IPS DF 4.7 (cell line): ENCODE results near the gene NAE1.

Source experiments
- DNase-seq: peaks from one replicate; pipeline ENCODE4 v3.0.0-alpha.2; 2013; ENCODE audit warnings: low spot score; ENCODE audit errors: extremely low read depth

Gene NAE1

DNA sequence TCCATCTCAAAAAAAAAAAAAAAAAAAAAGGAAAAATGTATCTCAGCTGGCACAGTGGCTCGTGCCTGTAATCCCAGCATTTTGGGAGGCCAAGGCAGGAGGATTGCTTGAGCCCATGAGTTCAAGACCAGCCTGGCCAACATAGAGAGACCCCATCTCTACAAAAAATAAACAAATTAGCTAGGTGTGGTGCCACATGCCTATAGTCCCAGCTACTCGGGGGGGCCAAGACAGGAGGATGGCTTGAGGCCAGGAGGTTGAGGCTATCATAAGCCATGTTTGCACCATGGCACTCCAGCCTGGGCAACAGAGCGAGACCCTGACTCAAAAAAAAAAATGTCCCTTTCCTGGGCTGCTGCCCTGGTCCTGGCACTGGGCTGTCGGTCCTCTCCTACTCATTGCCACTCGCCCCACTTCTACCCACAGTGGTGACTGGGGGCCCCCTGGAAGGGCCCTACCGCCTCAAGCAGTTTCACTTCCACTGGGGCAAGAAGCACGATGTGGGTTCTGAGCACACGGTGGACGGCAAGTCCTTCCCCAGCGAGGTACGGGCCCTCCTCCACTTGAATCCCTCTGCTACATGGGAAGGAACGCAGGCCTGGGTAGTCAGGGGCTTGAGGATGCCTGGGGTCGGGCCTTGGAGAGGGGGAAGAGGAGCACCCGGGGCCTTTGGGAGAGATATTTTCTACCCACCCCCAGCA, 19.5 kb upstream of the NAE1 start:
- DNase-seq: no peak

DNA sequence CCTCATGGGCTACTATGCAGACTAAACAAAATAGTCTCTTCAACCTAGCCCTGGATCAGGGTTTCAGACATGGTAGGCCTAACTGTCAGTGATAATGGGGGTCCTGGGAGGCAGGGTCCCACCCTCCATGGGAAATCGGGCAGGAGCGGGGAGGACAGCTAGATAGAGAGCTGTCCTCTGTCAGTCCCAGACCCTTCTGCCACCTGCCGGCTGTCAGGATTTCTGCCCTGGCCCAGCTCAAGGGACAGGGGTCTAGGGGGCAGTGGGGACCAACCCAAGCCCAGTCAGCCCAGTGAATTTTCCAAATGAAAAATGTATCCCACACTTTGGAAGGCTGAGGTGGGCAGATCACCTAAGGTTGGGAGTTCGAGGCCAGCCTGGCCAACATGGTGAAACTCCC, 18.8 kb upstream of the NAE1 start:
- no peak for DNase-seq

DNA sequence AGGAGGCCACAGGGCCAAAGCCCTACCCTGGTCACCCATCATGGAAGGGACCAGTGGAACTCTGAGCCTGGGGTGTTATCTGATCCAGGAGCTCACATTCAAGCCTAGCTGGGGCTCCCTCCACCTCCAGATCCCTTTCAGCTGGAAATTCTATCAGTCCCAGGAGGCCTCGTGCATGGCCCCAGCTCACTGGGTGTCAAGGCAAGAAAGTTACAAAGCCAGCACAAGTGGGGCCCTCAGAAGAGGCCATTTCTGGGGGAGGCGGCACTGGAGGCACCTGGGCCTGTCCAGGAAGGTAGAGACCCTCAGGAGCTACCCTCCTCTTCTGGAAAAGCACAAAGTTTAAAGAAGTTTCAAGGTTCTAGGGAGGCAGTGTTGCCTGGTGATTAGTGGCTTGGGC, 18.2 kb upstream of the NAE1 start:
- no peak for DNase-seq

DNA sequence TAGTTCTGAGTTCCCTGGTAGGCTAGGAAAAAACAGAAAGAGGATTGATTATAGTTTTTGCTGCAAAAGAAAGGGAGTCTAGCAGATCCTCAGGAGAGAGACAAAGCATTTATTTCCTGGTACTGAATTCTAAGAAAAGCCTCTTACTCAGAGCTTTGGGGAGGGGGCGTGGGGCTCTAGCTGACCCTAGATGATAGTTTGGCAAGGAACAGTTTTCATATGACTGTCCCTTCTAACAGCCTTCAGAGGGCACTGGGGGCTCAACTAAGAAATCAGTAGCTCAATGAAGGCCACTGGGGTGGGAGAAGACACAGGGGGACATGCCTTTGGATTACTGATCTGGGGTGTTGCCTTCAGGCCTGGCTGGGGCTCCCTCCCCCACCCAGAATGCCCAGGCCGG, 17.4 kb upstream of the NAE1 start:
- DNase-seq: no peak

DNA sequence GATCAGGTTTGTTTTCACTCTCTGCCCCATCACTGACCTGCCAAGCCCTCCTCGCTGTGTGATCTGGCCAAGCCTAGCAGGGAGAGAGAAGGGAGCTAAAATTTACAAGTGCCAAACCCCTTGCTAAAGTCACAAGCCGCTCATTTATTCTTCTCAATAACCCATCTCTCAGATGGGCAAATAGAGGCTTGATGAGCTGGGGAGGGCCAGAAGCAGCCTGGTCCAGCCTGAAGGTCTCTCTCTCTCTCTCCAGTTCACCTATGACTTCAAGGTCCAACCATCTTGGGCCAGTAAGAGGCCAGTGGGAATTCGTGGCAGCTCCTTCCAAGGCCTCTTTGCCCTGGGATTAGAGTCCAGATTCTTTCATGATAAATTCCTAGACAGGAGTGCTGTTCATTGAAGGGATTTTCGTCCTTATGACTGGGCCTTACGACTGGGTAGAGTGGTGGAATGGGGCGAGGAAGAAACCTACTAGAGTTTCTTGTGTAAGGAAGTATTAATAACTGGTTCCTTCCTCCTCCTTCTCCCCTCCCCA, 16.8 kb upstream of the NAE1 start:
- DNase-seq: no peak

DNA sequence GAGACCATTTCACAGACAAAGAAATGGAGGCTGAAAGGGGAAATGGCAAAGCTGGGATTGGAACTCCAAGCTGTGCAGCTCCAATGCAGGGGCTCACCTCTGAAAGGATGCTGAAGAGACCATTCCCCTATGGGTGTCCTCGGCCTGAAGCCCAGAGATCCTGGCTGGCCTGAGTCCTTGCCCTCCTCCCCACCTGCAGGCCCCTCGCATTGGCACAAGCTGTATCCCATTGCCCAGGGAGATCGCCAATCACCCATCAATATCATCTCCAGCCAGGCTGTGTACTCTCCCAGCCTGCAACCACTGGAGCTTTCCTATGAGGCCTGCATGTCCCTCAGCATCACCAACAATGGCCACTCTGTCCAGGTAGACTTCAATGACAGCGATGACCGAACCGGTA, 16.1 kb upstream of the NAE1 start:
- no peak for DNase-seq

DNA sequence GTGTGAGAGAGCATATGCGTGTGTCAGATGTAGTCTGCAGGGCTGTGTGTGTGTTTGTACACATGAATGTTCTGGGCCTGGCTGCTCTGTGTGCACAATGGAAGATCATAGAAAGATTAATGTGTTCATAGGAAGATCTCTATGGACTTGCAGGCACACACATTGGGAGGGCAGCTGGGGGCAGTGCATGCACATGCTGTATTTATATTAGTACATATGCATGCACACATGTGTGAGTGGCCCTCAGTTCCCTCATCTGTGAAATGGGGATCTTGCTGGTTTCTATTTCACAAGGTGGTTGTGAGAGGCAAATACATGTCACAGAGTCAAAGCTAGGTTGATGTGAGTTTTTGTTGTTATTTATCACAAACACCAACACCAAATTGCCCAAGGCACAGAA, 15.5 kb upstream of the NAE1 start:
- no peak for DNase-seq

DNA sequence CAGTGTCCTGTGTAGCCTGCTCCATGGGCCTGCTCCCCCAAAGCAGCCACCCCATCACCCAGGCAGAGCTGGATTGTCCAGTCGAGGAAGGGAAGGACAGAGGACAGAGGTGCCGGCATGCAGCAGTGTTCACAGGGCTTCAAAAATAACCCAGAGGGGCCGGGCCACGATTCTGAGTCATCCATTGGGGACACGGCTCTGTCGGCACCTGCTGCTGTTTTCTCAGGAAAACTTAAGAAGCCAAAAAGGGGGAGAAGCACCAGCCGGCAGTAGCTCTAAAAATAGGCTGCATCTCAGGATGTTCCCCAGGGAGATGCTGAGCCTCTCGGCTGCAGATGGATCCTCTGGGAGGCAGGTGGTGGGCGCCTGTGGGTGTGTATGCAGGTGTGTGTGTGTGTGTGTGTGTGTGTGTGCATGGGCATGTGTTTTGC, 15.0 kb upstream of the NAE1 start:
- no peak for DNase-seq

DNA sequence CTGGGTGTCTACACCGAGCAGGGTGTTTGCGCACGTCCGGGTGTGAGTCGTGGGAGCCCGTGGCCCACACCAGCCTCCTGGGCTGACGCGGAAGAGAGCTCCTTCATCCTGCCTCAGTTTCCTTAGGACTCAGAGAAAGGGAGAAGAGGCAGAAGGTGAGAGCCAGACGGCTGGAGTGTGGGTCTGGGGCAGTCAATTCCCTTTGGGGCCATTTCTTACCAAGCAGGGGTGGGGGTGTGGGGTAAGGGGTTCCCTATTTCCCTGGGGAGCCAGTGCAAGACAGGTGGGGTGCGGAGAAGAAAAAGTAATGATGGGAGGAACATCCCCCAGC, 14.3 kb upstream of the NAE1 start:
- DNase-seq: no peak

DNA sequence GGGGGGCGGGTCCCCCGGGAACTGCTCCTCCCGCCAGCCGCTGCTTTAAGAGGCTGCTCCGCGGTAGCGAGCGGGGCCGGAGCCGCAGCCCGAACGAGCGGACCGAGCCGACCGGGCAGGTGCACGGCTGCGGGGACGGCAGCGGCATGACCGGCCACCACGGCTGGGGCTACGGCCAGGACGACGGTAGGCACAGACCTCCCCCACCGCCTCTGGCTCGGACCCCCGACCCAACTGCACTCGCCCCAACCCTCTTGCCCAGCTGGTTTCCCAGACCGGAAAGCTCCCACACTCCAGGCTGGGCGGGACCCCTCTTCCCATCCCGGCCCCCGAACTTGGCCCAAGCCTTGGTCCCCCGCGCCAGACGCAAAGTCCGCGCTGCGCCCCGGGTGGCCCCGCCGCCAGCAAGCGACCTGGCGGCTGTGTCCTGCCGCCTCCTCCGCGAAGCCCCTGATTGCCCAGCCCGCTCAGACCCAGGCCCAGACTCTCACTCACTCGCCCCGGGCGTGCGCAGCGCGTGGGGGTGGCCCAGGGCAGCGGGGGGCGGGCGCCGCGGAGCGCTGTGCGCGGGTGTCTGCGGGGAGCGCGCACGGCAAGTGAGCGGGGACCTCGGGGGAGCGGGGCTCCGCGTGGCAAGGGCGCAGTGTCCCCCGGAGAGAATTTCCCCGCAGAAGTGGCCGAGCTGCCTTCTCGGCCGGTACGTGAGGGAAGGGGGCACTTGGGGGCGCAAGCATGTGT, 13.7 kb upstream of the NAE1 start, which contains the start of gene CA7:
Gene CA7, plus strand, starts transcription at position 73 of the 738 bp plus-strand sequence. Its CDS starts 74 bp downstream, at position 147.
- no peak for DNase-seq

DNA sequence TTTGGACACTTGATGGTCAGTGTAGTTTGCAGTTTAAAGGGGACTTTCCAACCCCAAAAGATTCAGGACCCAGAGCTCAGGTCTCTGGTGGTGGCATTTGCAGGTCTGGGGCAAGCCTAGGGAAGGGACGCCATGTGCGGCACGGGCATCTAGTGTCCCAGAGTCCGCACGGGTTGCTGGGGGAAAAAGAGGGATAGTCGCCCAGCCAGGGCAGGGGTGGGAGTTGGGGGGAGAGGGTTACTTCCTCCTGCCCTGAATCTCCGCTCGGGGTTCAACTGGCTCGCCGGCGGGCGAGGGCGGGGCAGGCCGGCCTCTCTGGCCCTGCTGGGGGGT, 13.2 kb upstream of the NAE1 start:
- DNase-seq: no peak

DNA sequence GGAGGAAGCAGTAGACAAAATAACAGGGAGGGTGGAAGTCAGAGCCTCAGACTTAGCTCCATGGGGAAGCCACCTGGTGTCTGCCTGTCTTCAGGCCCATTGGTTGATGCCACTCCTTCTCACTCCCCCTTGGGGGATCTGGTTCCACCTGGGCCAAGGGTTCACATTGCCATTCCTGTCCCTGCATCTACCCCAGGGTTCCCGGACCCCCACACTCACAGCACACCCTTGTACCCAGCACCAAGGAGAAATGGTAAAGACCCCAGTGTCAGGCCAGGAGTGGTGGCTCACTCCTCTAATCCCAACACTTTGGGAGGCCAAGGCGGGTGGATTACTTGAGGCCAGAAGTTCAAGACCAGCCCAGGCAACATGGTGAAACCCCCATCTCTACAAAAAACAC, 12.4 kb upstream of the NAE1 start:
- DNase-seq: no peak

DNA sequence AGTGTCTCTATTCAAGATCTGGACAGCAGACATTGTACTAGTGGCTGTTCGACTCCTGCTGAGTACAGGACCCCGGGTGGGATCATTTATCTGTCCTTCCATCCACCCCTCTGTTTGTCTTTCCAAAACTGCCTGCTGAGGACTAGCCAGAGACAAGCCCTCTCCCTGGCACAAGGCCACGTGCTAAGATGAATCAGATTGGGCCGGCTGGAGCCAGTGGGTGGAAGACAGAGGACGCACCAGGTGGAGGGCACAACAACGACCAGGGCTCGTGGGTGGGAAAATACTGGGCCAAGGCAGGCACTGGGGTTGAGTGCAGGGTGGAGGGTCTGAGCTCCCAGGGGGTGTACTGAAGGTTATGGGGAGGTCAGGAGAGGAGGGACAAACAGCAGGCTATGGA, 12.0 kb upstream of the NAE1 start:
- no peak for DNase-seq

DNA sequence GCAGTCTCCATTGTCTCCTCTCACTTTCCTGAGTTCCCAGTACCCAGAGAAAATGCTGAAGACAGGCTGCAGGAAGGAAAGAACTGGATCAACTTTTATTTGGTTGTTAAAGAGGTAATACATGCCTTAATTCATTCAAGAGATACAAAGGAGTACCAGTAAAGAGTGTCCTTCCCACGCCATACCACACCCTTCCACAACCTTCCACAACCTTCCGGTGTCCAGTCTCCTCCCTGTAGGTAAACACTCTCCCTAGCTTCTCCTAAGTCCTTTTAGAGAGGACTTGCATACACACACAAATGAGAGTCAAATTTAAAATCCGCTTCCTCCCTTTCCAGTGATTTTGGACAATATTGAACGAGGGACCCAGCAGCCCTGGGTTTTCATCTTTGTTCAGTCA, 10.6 kb upstream of the NAE1 start:
- no peak for DNase-seq

DNA sequence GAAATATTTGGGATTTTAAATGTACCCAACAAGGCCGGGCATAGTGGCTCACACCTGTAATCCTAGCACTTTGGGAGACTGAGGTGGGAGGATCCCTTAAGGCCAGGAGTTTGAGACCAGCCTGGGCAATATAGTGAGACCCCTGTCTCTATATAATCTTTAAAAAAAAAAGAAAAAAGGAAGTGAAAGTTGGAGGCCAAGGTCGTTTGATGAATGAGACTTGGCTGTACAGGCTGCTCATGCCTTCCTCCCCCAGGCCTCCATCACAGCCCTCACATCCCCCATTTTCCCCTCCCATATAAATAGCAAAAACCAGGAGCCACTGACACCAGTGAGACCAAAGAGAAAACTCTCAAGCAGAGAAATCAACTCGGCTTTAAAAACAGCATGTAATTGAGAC, 10.1 kb upstream of the NAE1 start:
- no peak for DNase-seq

DNA sequence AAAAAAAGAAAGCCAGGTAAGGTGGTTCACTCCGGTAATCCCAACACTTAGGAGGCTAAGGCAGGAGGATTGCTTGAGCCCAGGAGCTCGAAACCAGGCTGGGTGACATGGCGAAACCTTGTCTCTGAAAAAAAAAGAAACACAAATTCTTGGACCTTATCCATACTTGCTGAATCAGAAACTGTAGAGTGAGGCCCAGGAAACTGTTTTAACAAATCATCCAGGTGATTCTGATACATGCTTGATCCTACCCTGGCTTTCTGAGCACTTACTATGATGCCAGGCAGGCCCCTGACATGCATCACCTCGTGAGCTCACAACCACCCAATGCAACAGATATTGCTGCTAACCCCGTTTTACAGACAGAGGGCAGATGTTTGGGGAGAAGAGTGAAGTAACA, 4.0 kb upstream of the NAE1 start:
- DNase-seq: no peak

DNA sequence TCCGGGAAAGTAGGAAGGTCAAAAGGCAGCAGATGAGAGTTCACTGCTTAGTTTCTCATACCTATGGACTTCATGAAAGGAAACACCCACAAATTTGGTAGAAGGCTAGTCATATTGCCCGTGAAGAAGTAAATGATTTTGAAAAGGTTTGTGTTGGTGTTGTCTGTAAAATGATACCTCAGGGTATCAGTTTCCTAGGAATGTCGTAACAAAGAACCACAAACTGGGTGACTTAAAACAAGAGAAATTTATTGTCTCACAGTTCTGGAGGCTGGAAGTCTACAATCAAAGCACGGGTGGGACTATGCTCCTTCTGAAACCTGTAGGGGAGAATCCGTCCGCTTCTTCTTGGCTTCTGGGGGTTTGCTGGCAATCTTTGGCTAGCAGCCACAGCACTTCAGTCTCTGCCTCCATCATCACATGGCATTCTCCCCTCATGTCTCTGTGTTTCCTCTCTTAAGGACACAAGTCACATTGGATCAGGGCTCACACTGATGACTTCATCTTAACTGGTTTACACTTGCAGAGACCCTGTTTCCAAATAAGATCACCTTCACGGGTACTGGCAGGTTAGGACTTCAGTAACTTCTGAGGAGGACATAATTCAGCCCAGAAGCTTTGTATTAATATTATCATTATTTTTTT, 2.0 kb upstream of the NAE1 start:
- DNase-seq: no peak

DNA sequence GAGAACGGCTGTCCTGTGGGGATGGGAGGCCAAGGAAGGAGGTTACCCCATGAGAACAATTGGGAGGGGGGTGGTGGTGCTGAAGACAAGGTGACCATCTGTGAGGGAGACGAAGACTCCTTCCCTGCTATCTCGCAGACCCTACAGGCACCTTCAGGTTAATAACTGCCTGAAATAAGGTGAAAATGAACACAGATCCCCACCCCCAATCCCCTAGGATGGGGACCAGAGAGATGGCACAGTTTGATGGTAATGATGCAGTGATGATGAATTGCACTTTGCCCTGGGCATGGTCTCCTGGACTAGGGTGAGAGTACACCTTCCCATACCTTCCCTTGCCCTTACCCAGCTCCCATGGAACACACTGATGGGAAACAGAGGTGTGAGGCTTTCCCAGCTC, 1.4 kb upstream of the NAE1 start:
- no peak for DNase-seq

DNA sequence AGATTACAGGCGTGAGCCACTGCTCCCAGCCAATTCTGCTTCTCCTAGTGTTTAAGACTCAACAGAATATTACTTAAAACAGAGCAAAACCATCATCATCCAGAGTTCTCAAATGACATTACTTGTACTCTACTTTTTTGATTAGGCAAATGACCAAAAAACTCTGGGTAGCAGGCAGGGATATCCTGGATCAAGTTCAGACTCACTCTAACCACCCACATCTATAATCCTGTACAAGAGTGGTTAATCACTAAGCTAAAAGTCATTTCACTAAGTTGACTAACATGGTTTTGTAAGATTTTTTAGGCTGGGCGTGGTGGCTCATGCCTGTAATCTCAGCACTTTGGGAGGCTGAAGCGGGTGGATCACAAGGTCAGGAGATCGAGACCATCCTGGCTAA, 6.8 kb downstream of the NAE1 start:
- no peak for DNase-seq

DNA sequence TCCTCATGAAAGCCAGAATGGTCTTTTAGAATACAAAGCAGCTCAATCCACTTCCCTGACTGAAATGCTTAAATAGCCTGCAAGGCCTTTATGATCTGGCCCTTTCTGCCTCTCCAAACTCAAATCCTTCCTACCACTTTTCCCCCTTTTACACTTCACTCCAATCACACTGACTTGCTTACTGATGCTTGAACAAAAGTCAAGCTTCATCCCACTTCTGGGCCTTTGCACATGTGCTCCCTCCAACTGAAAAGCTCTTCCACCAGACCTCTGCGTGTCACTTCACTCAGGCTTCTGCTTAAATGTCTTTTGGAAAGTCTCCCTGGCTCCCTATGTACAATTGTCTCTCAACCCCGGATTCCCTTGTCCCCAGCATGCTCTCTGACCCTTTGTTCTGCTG, 16.0 kb downstream of the NAE1 start:
- no peak for DNase-seq

DNA sequence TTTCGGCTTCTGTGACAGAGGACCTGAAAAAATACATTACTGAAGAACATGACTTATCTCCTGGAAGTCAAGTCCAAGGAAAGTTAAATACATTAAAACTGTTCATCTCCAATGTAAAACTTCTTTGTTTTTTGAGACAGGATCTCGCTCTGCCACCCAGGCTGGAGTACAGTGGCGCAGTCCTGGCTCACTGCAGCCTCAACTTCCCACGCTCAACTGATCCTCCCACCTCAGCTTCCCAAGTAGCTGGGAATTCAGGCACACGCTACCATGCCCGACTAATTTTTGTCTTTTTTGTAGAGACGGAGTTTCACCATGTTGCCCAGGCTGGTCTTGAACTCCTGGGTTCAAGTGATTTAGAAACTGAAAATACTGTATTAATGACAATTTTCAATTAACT, 19.7 kb downstream of the NAE1 start:
- DNase-seq: no peak

DNA sequence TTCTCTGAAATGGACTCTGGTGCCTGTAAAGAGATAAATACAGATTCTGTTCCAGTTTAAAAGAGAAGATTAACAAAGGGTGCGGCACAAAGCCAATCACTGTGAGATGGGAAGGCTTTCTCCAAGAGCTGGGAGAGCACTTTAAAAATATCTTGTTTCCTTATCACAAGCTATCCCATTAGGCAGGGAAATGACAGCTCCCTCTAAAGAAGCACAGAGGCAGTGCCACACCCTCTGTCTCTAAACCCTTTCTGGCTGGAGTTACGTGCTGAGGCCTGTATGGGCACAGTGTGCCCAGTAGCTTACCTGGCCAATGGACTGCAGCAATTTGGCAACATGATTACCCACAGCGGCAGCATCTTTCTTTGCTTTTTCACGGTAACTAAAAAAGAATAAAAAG, 20.4 kb downstream of the NAE1 start:
- no peak for DNase-seq

DNA sequence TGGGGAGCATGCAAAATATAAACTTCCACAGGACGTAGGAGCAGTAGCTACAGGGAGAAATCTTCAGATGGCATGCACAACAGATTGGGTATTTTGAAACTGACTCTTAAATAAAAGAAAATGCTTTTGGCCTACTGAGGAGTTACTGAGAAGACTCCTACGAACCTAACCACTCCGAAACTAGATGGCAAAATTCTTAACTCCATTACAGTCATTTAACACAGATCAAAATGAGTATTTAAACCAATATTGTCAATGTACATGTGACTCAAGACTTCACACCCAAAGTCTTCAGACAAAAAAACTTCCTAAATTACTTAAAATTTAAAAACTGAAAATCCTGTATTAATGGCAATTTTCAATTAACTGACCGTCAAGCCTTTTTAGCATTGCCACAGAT, 21.0 kb downstream of the NAE1 start:
- no peak for DNase-seq
